Renal cortex interstitium (tissue), 11 donors: ENCODE data around the gene MBOAT2. TPM values are rescaled to one million over a fixed set of nuclear protein-coding genes. Genes with fewer than 3 reads are reported as not detected.

Experiments used
- DNase-seq, 11 donors: peaks; one replicate each; pipeline ENCODE4 v3.0.0-alpha.2; 2013; ENCODE audit warnings: low read depth in 9 of 11, low spot score in 4 of 11; ENCODE audit errors: extremely low read depth in 1 of 11
- polyA plus RNA-seq, 3 donors: library from polyadenylated mRNA; unstranded; fragments of 120-200 nt; gene quantifications; one replicate each; pipeline ENCODE4 v1.2.1, GENCODE V29; 2013; ENCODE audit not compliant: insufficient read length in 3 of 3

The MBOAT2 gene
- polyA plus RNA-seq, 3 donors, result 57.4 to 72.9 (median 69.2) TPM

DNA sequence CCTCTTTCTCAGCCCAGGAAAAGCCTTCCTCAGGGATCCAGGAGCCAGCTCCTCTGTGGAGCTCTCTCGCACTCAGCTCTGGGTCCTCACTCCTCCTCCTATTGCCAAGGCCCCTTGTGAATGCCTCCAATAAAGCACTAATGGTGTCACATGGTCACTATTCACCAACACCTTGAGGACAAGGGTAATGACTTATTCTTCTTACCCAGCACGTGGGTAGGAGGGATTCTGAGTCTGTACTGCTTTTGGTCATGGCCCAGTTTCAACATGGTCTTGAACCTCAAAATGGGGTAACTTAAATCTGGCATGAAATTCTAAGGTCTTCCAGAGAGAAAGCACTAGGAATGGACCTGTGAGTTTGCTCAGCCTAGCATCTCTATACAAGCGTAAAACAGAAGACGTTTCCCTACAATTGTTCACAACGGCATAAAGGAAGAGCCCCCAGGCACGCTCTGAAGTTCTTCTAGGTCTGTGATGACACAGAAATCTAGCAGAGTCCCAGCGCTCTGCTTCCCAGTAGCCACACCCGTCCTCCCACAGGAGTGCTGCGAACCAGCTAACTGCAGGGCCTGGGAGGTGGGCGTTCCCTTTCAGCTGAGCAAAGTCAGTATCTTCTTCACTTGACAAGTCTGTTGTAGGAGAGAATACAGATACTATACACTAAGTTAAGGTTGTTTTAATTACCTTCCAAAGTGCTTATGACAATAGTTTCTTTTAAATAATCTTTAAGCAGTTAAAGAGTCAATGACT lies 151.5 kb downstream of the MBOAT2 start:
- DNase-seq, result no peak

- no peak for DNase-seq
Measured at GRCh38 chr2:8850845-8851487, 152.5 kb downstream of the MBOAT2 start.

- no peak for DNase-seq
Measured at GRCh38 chr2:8849327-8849726, 154.2 kb downstream of the MBOAT2 start.

DNA sequence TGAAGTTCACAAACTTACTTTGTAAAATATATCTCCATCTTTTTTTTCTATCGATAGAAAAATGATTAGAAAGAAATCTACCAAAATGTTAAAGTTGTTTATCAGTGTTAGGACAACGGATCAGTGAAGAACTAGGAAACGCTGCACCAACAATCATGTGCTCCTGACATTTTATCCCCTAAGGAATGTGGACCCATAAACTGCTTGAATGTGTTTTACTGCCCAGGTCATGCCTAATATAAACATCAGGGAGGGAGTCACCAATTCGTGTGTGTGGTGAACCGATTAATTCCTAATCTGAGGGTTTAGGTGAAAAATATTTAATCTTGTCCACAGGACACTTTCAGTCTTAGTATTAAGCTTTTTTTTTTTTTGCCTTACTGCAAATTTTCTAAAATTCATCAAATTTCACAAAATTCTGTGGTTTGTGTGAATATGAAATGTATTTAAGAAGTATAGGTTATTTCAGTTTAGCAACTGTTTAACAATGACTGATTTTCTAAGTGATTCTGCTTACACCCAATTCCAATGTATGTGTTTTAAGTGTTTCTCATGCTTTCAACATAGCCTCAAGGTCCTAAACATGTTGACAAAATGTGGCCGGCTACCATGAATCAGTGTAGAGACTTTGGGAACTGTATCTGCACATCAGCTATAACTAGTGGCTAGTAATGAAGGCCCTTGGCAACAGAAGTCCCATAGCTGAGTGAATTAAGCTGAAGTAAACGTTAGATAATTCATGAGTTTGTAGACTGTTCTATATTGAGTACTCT lies 155.0 kb downstream of the MBOAT2 start:
- DNase-seq, result no peak

DNA sequence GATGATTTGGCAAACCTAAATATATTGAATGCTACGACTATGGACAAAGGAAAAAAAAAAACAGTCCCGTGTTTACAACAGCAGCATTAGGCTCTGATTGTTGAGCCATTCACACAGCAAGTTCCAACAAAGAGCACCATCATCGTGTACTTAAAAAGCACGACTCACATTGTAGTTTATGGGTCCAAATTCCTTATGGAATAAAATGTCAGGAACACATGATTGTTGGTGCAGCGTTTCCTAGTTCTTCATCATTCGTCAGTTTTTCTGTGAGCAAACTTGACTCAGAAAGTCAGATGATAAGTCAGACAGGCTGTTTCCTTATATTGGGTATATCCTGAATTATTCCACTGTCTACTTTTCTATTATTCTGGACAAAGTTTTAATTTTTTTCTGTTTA lies 156.1 kb downstream of the MBOAT2 start:
- DNase-seq, result no peak

DNA sequence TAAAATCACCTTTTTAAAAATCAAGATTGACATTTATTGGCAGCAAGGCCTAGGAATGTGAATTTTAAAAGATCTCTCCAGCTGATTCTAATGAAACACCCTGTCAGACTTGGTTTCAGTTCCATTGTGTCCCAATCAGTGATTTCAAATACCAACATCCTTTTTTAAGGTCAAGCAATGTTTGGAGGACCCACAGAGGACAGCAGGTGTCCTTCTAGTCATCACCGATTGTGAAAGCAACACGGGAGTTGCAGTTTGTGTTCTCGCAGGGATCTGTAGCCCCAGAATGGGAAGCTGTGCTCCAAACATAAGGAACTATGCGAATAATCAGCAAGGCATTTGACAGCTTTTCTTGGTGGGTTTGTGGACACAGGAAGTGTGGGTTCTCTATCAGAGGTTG lies 161.6 kb downstream of the MBOAT2 start:
- DNase-seq, result no peak

- no peak for DNase-seq
Measured at GRCh38 chr2:8840475-8841091, 162.9 kb downstream of the MBOAT2 start.

- no peak for DNase-seq
Measured at GRCh38 chr2:8839189-8839965, 164.1 kb downstream of the MBOAT2 start.

DNA sequence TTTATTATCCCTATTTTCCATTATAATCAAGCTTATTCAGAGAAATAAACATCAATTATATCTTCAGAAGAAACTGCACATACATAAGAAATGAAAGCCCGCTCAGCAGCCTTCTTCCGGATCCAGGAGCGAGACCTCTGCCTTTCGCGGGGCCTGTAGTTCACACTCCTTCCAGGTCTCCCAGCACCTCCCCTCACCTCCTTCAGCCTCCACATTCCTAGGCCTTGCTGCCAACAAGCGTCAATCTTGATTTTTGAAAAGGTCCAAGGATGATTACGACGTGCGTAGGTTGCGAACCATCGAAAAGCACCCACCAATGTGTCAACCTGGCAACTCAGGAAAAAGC lies 165.7 kb downstream of the MBOAT2 start:
- no peak for DNase-seq

- DNase-seq, result peak; percentile 55 to 83 (median 78)
Measured at GRCh38 chr2:8836971-8837794, 166.3 kb downstream of the MBOAT2 start, which contains the start of gene KIDINS220. Gene KIDINS220 (minus strand): TSS chr2:8837613. CDS start chr2:8827093, 10,520 bp downstream.

DNA sequence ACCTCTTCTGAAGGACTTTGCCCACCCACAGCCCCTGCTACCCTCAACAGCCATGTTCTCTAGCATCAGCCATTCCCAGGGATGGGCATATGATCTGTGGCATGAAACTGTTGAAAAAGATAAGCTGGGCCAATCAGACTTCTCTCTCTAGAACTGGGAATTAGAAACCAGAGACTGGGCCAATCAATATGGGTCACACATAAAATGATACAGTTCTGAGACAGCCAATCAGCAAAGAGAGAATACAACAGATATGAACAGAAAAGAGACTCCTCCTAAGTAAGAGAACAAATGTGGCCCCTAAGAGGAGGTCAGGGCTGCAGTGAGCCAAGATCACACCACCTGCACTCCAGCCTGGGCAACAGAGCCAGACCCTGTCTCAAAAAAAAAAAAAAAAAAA lies 168.2 kb downstream of the MBOAT2 start:
- no peak for DNase-seq

DNA sequence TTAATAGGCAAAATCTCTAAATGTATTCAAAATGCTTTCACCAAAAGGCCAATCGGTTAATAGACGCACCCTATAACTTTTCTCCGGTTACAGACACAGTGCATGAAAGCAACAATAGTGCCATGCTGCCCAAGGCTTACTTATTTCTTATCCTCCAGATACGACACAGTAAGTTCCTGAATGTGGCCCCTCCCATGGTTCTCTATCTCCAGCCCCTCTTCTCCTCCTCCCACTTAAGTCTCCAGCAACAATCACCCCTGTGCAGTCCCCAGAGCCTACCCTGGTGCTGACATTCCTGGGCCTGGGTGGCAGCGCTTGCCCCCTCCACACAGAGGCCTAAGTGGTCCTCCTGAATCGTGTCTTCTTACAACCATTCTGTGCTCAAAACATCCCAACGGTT lies 169.6 kb downstream of the MBOAT2 start:
- DNase-seq, result no peak

DNA sequence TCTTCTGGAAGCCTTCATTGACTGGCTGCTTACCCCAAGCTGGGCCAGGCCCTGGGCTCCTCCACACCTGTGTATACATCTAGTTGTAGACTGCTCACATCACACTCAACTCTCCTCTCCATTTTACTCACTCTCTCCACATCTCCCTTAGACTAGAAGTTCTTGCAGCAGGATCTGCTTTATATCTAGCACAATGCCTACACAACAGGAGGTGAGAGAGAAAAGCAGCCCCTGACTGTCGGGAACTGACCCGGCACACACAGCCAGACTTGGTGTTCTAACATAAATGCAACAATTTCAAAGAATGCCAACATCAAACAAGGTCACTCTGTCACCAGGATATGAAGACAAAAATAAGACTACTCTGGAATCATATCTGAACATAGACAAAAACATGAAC lies 172.0 kb downstream of the MBOAT2 start:
- DNase-seq, result no peak

DNA sequence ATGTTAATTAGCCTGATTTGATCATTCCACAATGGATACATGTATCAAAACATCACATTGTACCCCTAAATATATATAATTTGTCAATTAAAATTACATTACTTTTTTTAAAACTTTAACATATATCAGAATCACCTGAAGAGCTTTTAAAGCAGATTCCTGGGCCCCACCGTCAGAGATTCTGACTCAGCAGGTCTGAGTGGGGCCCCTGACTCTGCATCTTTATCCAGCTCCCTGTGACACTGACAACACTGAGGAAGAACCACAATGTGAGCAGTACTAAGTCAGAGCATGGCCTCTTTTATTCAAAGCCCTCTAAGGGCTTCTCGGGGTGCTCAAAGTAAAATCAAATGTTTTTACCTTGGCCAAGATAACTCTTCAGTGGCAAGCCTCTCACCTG lies 175.8 kb downstream of the MBOAT2 start:
- DNase-seq, result no peak

DNA sequence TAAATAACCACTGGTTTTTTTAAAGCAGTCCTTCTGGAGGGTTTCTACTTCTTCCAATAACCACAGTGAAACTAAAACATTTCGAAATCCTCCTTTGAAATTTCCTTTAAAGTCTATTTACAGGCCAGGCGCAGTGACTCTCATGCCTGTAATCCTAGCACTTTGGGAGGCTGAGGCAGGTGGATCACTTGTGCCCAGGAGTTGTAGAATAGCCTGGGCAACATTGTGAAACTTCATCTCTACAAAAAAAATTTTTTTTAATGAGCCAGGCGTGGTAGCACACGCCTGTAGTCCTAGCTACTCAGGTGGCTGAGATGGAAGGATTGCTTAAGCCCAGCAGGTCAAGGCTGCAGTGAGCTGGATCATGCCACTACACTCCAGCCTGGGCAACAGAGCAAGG lies 181.3 kb downstream of the MBOAT2 start:
- no peak for DNase-seq

DNA sequence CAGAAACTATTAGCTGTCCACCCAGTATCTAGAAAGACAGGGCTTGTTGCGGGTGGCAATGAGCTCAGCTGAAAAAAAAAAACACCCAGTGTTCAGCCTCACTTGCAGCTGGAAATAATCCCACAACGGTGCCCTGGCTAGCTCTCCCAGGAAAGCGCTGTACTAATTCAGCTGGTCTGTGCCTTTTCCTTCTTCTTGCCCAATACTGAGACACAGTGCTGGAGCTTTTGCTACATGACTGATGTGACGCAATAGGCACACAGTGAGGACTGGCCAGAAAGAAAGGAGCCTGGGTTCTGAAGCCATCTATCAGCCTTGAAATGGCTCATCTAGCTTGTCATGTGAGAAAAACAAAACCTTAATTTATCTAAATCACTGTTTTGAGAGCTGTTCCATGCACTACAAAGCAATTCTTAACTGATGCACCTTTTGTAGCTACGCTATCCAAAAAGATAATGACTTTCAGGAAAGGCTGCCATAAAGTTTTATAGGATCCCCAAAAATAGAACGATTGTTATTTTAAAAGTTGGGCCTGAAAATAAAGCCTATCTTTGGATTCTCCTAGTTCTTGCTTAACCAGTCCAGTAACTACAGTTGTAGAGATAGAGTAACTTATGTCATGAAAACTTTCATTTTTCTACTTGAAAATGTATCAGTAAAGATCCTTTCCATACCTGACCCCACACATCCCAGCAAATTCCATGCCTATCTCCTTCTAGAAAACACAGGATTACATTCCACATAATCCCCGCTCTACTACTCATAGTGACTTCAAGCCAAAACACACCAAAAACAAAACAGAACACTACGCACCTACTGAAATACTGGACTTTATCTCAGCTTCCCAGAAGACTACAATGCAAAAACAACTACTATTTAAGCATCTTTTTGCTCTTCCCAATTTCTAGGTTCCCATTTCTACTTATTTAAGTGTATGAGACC lies 181.9 kb downstream of the MBOAT2 start:
- no peak for DNase-seq

GRCh38 chr2:8819948-8820347 lies 183.5 kb downstream of the MBOAT2 start:
- no peak for DNase-seq
